IMR-90 (cell line): ENCODE data around the gene REV3L. TPM values are rescaled to one million over a fixed set of nuclear protein-coding genes. Genes with fewer than 3 reads are reported as not detected.

ENCODE experiments used
- ATAC-seq: fragments of 200-7000 bp; cut with Tn5 transposase; 2 replicates; pipeline ENCODE4 v1.9.1; 2020; ENCODE audit warnings: low read depth, mild to moderate bottlenecking, moderate library complexity
- BruUV-seq: library from RNA; stranded (reverse); fragments of 400-500 nt; replicated peaks from 2 replicates; lab custom pipeline; 2021; lab: Mats Ljungman, UMichigan
- CTCF ChIA-PET: fragments of 300-600 bp; formaldehyde crosslinking; extraction: SDS; loops from one replicate; lab custom pipeline; 2021; ENCODE audit warnings: antibody characterized with exemption; lab: Yijun Ruan, JAX
- POLR2A ChIA-PET: fragments of 300-600 bp; sonication (Branson Sonifier 250); formaldehyde crosslinking; loops from one replicate; lab custom pipeline; 2022; ENCODE audit warnings: antibody characterized with exemption; ENCODE audit not compliant: unreplicated experiment; lab: Charles Lee
- DNase-seq: peaks from one replicate; pipeline ENCODE4 v3.0.0; 2013
- H2AFZ ChIP-seq: replicated peaks from 2 replicates; pipeline ENCODE3; 2013; ENCODE audit warnings: low read length, mild to moderate bottlenecking; ENCODE audit not compliant: poor library complexity
- H2AK5ac ChIP-seq: 2 replicates; pipeline ENCODE4 v1.6.1; 2013; ENCODE audit warnings: low read depth, low read length, inconsistent platforms
- H2AK9ac ChIP-seq: replicated peaks from 2 replicates; pipeline ENCODE3; 2013; ENCODE audit warnings: mild to moderate bottlenecking, low read depth, low read length, moderate library complexity; ENCODE audit not compliant: poor library complexity
- H2BK120ac ChIP-seq: 2 replicates; pipeline ENCODE4 v1.6.1; 2013; ENCODE audit warnings: low read depth, low read length, inconsistent platforms
- H2BK15ac ChIP-seq: 3 replicates; pipeline ENCODE4 v1.6.1; 2013; ENCODE audit warnings: low read depth, low read length, inconsistent platforms
- H2BK20ac ChIP-seq: 2 replicates; pipeline ENCODE4 v1.6.1; 2013; ENCODE audit warnings: low read depth, mild to moderate bottlenecking, inconsistent platforms, low read length, moderate library complexity
- H2BK5ac ChIP-seq: 2 replicates; pipeline ENCODE4 v1.6.1; 2013; ENCODE audit warnings: mild to moderate bottlenecking, low read depth, low read length, inconsistent platforms; ENCODE audit not compliant: poor library complexity, severe bottlenecking
- H3K14ac ChIP-seq: replicated peaks from 2 replicates; pipeline ENCODE4 v1.6.1; 2013; ENCODE audit warnings: low read depth, low read length, inconsistent platforms
- H3K18ac ChIP-seq: 2 replicates; pipeline ENCODE4 v1.6.1; 2013; ENCODE audit warnings: low read depth, low read length, control low read depth
- H3K23ac ChIP-seq: 2 replicates; pipeline ENCODE4 v1.6.1; 2013; ENCODE audit warnings: low read depth, low read length, inconsistent platforms
- H3K27ac ChIP-seq: 2 replicates; pipeline ENCODE4 v1.5.1; 2013; ENCODE audit warnings: mild to moderate bottlenecking, control low read depth, low read length; ENCODE audit not compliant: insufficient read depth
- H3K27me3 ChIP-seq: 2 replicates; pipeline ENCODE4 v1.6.1; 2013; ENCODE audit warnings: low read length; ENCODE audit not compliant: control insufficient read depth, insufficient read depth
- H3K36me3 ChIP-seq: 2 replicates; pipeline ENCODE4 v1.6.1; 2013; ENCODE audit warnings: low read length, mixed read lengths; ENCODE audit not compliant: control insufficient read depth, insufficient read depth
- H3K4ac ChIP-seq: 2 replicates; pipeline ENCODE4 v1.6.1; 2013; ENCODE audit warnings: low read depth, low read length, inconsistent platforms
- H3K4me1 ChIP-seq: 2 replicates; pipeline ENCODE4 v1.6.1; 2013; ENCODE audit warnings: low read length, mixed read lengths; ENCODE audit not compliant: control insufficient read depth, insufficient read depth
- H3K4me2 ChIP-seq: 2 replicates; pipeline ENCODE4 v1.6.1; 2013; ENCODE audit warnings: low read depth, mild to moderate bottlenecking, control low read depth, low read length, moderate library complexity
- H3K4me3 ChIP-seq: 2 replicates; pipeline ENCODE4 v1.5.1; 2013; ENCODE audit warnings: low read depth, mild to moderate bottlenecking, control low read depth, low read length, moderate library complexity; ENCODE audit not compliant: insufficient read depth
- H3K56ac ChIP-seq: 2 replicates; pipeline ENCODE4 v1.6.1; 2013; ENCODE audit warnings: low read length, inconsistent platforms; ENCODE audit not compliant: insufficient read depth; ENCODE audit errors: extremely low read depth
- H3K79me1 ChIP-seq, 2 experiments: 2 replicates each; pipeline ENCODE4 v1.6.1; 2013; ENCODE audit warnings: low read length in 2 of 2, inconsistent platforms in 1 of 2, low read depth in 1 of 2
- H3K9ac ChIP-seq: 2 replicates; pipeline ENCODE4 v1.6.1; 2013; ENCODE audit warnings: low read depth, low read length, control low read depth
- H3K9me1 ChIP-seq: 2 replicates; pipeline ENCODE4 v1.6.1; 2013; ENCODE audit warnings: low read length, inconsistent platforms; ENCODE audit not compliant: insufficient read depth
- H3K9me3 ChIP-seq: 2 replicates; pipeline ENCODE4 v1.6.1; 2013; ENCODE audit warnings: low read length; ENCODE audit not compliant: control insufficient read depth, insufficient read depth
- H4K20me1 ChIP-seq: 2 replicates; pipeline ENCODE4 v1.6.1; 2013; ENCODE audit warnings: low read length, inconsistent platforms; ENCODE audit not compliant: insufficient read depth
- H4K5ac ChIP-seq: 2 replicates; pipeline ENCODE4 v1.6.1; 2013; ENCODE audit warnings: mild to moderate bottlenecking, low read depth, low read length, control low read depth
- H4K8ac ChIP-seq, 2 experiments: 2 replicates each; pipeline ENCODE4 v1.6.1; 2013; ENCODE audit warnings: low read depth in 2 of 2, low read length in 2 of 2, control low read depth in 1 of 2, inconsistent platforms in 1 of 2
- H4K91ac ChIP-seq: 2 replicates; pipeline ENCODE4 v1.6.1; 2013; ENCODE audit warnings: low read depth, low read length, inconsistent platforms; ENCODE audit not compliant: insufficient read depth
- CHD1 ChIP-seq: IDR thresholded peaks from 2 replicates; pipeline ENCODE4 v1.6.1; 2012; ENCODE audit warnings: low read depth, low read length, improper control_type of control experiment
- ELK1 ChIP-seq: fragments of 150-350 bp; IDR thresholded peaks from 2 replicates; pipeline ENCODE4 v1.6.1; 2016; ENCODE audit warnings: low read depth, mild to moderate bottlenecking, low read length, moderate library complexity, borderline replicate concordance
- FOS ChIP-seq: fragments of 150-350 bp; IDR thresholded peaks from 2 replicates; pipeline ENCODE4 v1.6.1; 2016; ENCODE audit warnings: low read depth, low read length
- MAFK ChIP-seq: IDR thresholded peaks from 2 replicates; pipeline ENCODE4 v1.6.1; 2012; ENCODE audit warnings: low read depth, low read length, improper control_type of control experiment
- MAZ ChIP-seq: IDR thresholded peaks from 2 replicates; pipeline ENCODE4 v1.6.1; 2012; ENCODE audit warnings: low read depth, mild to moderate bottlenecking, low read length, improper control_type of control experiment, moderate library complexity, borderline replicate concordance
- MXI1 ChIP-seq: IDR thresholded peaks from 2 replicates; pipeline ENCODE4 v1.6.1; 2012; ENCODE audit warnings: low read depth, mild to moderate bottlenecking, low read length, moderate library complexity, borderline replicate concordance
- POLR2A ChIP-seq: IDR thresholded peaks from 2 replicates; pipeline ENCODE4 v1.6.1; 2012; ENCODE audit warnings: mild to moderate bottlenecking, low read depth, low read length
- RAD21 ChIP-seq: IDR thresholded peaks from 2 replicates; pipeline ENCODE4 v1.6.1; 2012; ENCODE audit warnings: low read length, improper control_type of control experiment
- RCOR1 ChIP-seq: IDR thresholded peaks from 2 replicates; pipeline ENCODE4 v1.6.1; 2012; ENCODE audit warnings: mild to moderate bottlenecking, low read length, improper control_type of control experiment; ENCODE audit not compliant: insufficient replicate concordance
- RFX5 ChIP-seq: IDR thresholded peaks from 2 replicates; pipeline ENCODE4 v1.8.0; 2012; ENCODE audit warnings: low read depth, mild to moderate bottlenecking, low read length, moderate library complexity
- SMC3 ChIP-seq: fragments of 150-350 bp; IDR thresholded peaks from 2 replicates; pipeline ENCODE4 v1.6.1; 2016; ENCODE audit warnings: low read depth, mild to moderate bottlenecking, antibody characterized with exemption, low read length, moderate library complexity
- USF2 ChIP-seq: fragments of 150-350 bp; IDR thresholded peaks from 2 replicates; pipeline ENCODE4 v1.6.1; 2017; ENCODE audit warnings: mild to moderate bottlenecking, antibody characterized with exemption, low read length, low read depth
- WGBS, 2 experiments: methylation state at CpG; one replicate each; pipeline versions ENCODE4 v1.1.5 to v1.1.7; 2013; ENCODE audit warnings: missing lambda C conversion rate in 2 of 2; ENCODE audit not compliant: insufficient read length in 1 of 2; ENCODE audit errors: extremely low coverage in 2 of 2; 5-methylcytosine and 5-hydroxymethylcytosine counted together
- dilution Hi-C: fragments of 300-500 bp; cut with HindIII; formaldehyde crosslinking; loops from one replicate; pipeline ENCODE4 v1.14.3; 2018; ENCODE audit warnings: low sequenced_read_pairs; ENCODE audit not compliant: unreplicated experiment
- in situ Hi-C: fragments of 300-500 bp; cut with MboI; formaldehyde crosslinking; loops from 3 replicates; pipeline ENCODE4 v1.14.3; 2019; ENCODE audit warnings: low sequenced_read_pairs, inconsistent platforms, mixed read lengths
- intact Hi-C: fragments of 100-400 bp; cut with micrococcal nuclease; formaldehyde crosslinking; loops from 2 replicates; pipeline ENCODE4 v1.10.0; 2022
- polyA plus RNA-seq, 3 experiments: library from polyadenylated mRNA; depleted of rRNA; stranded (reverse); fragments of >200 nt; gene quantifications; 2 replicates each; pipeline ENCODE4 v1.2.3, GENCODE V29; 2012; ENCODE audit warnings: low replicate concordance in 1 of 3
- total RNA-seq: library from RNA; depleted of rRNA; stranded (reverse); fragments of >200 nt; gene quantifications from 2 replicates; pipeline ENCODE4 v1.2.3, GENCODE V29; 2012

The REV3L gene
- total and polyA plus RNA-seq, 2 of the 4 experiments (the other 2 are of a cell fraction) = 7.4 to 15.4 TPM

- BruUV-seq = no TSS peak
- no peak overlapping the region for H2AK5ac ChIP-seq
- H3K36me3 ChIP-seq = peaks cover 6% of the 10 kb centered on the region
- no peak overlapping the region for H2BK15ac ChIP-seq
- no peak overlapping the region for H4K91ac ChIP-seq
- H3K4me3 ChIP-seq = no peak overlapping the region
- H3K27me3 ChIP-seq = no peaks in the 10 kb centered on the region
- no peak overlapping the region for H4K5ac ChIP-seq
- intact Hi-C loops (no loop called here), dilution Hi-C loops (no loop called here), in situ Hi-C loops (no loop called here)
- H3K18ac ChIP-seq = no peak overlapping the region
- WGBS, 2 experiments = 100% methylated on average over 1 of the region's 4 CpGs; no CpG with 5 or more reads in 1 of the 2 experiments
- no peaks in the 10 kb centered on the region for H3K9me3 ChIP-seq
- no peak overlapping the region for H3K4me2 ChIP-seq
- no peak overlapping the region for H2AFZ ChIP-seq
- no peak overlapping the region for H2BK120ac ChIP-seq
- H4K8ac ChIP-seq = no peak overlapping the region
- H2AK9ac ChIP-seq = no peak overlapping the region
- H3K27ac ChIP-seq = no peak overlapping the region
- H3K9me1 ChIP-seq = peaks cover 3% of the 10 kb centered on the region; the same call in 1 of the 2 replicates
- peaks cover 2% of the 10 kb centered on the region; the same call in 1 of the 2 replicates for H3K4me1 ChIP-seq
- H2BK20ac ChIP-seq = no peak overlapping the region
- DNase-seq (no peak), ATAC-seq (no peak)
- ChIA-PET POLR2A (no interaction called here), CTCF (no interaction called here)
- H4K20me1 ChIP-seq = peaks cover 53% of the 10 kb centered on the region
- H2BK5ac ChIP-seq = no peak overlapping the region
- no peak overlapping the region for H3K23ac ChIP-seq
- no peak overlapping the region for H3K56ac ChIP-seq
- no peak overlapping the region; the same call in 1 of the 2 replicates for H3K14ac ChIP-seq
- H3K79me1 ChIP-seq = peaks cover 20 to 76% of the 10 kb centered on the region in 2 experiments
- no peak overlapping the region for H3K4ac ChIP-seq
- TF ChIP-seq USF2 (no peak), MAZ (no peak), POLR2A (no peak), MXI1 (no peak), CHD1 (no peak), MAFK (no peak), FOS (no peak), ELK1 (no peak), SMC3 (no peak), RCOR1 (no peak), RAD21 (no peak), RFX5 (no peak)
- H3K9ac ChIP-seq = no peak overlapping the region
Measured at GRCh38 chr6:111449129-111449528, 33.9 kb downstream of the REV3L start.
